Thyroid gland (tissue), 4 donors: Measurements from ENCODE around the gene FAM13B. TPM values are rescaled to one million over a fixed set of nuclear protein-coding genes. Genes with fewer than 3 reads are reported as not detected.

Experiments used
- DNase-seq, 2 donors: peaks; one replicate each; pipeline ENCODE4 v3.0.0-alpha.2; 2019
- H3K27ac ChIP-seq, 3 donors: fragments of 200-600 bp; sonication (generic); 1 replicate in 2 of 3; 2 replicates in 1 of 3; pipeline ENCODE4 v1.5.1; 2016 to 2019; ENCODE audit warnings: mild to moderate bottlenecking in 1 of 3, moderate library complexity in 1 of 3
- H3K27me3 ChIP-seq: fragments of 200-600 bp; sonication (generic); one replicate; pipeline ENCODE4 v1.5.1; 2019
- H3K36me3 ChIP-seq, 2 donors: fragments of 200-600 bp; sonication (generic); one replicate each; pipeline ENCODE4 v1.5.1; 2016 to 2019
- H3K4me1 ChIP-seq, 2 donors: fragments of 200-600 bp; sonication (generic); one replicate each; pipeline ENCODE4 v1.5.1; 2017 to 2019
- H3K4me3 ChIP-seq, 3 donors: fragments of 200-600 bp; sonication (generic); replicated peaks in 1 of 3; 1 replicate in 2 of 3; 2 replicates in 1 of 3; pipeline ENCODE4 v1.5.1; 2016; ENCODE audit warnings: mild to moderate bottlenecking in 1 of 3
- H3K9me3 ChIP-seq: fragments of 200-600 bp; sonication (generic); one replicate; pipeline ENCODE4 v1.5.1; 2017
- POLR2A ChIP-seq, 2 donors: fragments of 450-650 bp; IDR thresholded peaks; one replicate each; pipeline ENCODE4 v1.6.1; 2017; ENCODE audit warnings: antibody characterized with exemption in 2 of 2, mild to moderate bottlenecking in 2 of 2, moderate library complexity in 1 of 2
- WGBS, 2 donors: methylation state at CpG; one replicate each; pipeline ENCODE4 v1.1.5; 2017; 5-methylcytosine and 5-hydroxymethylcytosine counted together
- intact Hi-C: fragments of 100-400 bp; cut with DNase I; formaldehyde crosslinking; loops from one replicate; pipeline ENCODE4 v1.15.1; 2023
- total RNA-seq, 4 donors: library from RNA; depleted of rRNA; stranded (reverse); fragments of >200 nt; gene quantifications; one replicate each; pipeline ENCODE4 v1.2.3, GENCODE V29; 2016
- TF ChIP-seq, protein P1 (sequence below), 6 experiments: fragments of 200-600 bp in 3 of 6; fragments of 450-650 bp in 3 of 6; sonication (generic) in 3 of 6; IDR thresholded peaks; one replicate each; pipeline ENCODE4 v1.5.1; 2016 to 2019; ENCODE audit warnings: antibody characterized with exemption in 6 of 6, mild to moderate bottlenecking in 2 of 6, inconsistent platforms in 1 of 6, moderate library complexity in 1 of 6

FAM13B gene
- total RNA-seq, 4 donors from 2014 or later, result 40.1 to 72.0 (median 49.5) TPM

DNA sequence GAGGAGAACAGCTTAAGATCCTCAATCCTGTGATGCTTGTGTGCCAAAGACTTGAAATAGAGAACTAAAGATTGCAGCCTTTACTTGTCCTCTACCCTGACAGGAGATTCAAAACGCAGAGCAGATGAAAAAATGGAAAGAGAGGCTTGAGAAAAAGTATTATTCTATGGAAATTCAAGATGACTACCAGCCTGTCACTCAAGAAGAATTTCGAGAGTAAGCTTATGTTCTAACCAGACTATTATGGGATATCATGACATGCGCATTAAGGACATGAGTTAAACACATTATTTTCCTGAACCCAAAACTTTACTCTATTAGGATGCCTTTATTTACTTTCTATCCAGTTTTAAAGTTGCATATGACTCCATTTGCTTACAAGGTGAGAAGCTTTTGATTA is 97.2 kb downstream of the FAM13B start:
- no peak for DNase-seq
- H3K27me3 ChIP-seq, result no peaks in the 10 kb centered on the region
- H3K9me3 ChIP-seq, result no peaks in the 10 kb centered on the region
- no peak for TF ChIP-seq POLR2A (IDR thresholded peaks at IDR 0.05)
- TF ChIP-seq, protein P1, sequence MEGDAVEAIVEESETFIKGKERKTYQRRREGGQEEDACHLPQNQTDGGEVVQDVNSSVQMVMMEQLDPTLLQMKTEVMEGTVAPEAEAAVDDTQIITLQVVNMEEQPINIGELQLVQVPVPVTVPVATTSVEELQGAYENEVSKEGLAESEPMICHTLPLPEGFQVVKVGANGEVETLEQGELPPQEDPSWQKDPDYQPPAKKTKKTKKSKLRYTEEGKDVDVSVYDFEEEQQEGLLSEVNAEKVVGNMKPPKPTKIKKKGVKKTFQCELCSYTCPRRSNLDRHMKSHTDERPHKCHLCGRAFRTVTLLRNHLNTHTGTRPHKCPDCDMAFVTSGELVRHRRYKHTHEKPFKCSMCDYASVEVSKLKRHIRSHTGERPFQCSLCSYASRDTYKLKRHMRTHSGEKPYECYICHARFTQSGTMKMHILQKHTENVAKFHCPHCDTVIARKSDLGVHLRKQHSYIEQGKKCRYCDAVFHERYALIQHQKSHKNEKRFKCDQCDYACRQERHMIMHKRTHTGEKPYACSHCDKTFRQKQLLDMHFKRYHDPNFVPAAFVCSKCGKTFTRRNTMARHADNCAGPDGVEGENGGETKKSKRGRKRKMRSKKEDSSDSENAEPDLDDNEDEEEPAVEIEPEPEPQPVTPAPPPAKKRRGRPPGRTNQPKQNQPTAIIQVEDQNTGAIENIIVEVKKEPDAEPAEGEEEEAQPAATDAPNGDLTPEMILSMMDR (IDR thresholded peaks at IDR 0.05), result no peak
- peaks cover 12 to 23% of the 10 kb centered on the region in 2 donors for H3K36me3 ChIP-seq
- 85 to 90% methylated on average over 3 of the region's 3 CpGs for WGBS, 2 donors
- H3K4me1 ChIP-seq, result no peaks in the 10 kb centered on the region
- H3K4me3 ChIP-seq, result no peak overlapping the region
- no peak overlapping the region for H3K27ac ChIP-seq
- intact Hi-C loops, result no loop called here

DNA sequence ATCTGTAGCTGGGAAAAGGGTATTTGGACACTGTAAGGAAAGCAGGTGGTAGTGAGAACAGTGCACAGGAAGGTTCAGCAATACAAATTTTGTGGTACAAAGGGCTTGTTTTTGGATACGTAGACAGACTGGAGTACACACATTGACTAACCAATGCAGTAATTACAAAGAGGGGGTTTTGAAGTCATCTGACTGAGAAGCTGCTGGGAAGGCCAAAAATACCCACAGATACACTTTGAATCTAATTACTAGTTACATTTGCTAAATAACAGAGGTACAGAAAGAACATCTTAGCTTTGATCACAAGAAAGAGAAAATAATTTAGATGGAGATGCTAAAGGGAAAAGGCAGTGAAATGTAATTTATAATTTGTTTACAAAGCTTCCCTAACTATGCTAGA is 97.7 kb downstream of the FAM13B start:
- no peaks in the 10 kb centered on the region for H3K4me1 ChIP-seq
- H3K36me3 ChIP-seq, result peaks cover 8 to 22% of the 10 kb centered on the region in 2 donors
- WGBS, 2 donors, result 97 to 100% methylated on average over 1 of the region's 1 CpG
- no peaks in the 10 kb centered on the region for H3K27me3 ChIP-seq
- no peak for DNase-seq
- intact Hi-C loops, result no loop called here
- no peaks in the 10 kb centered on the region for H3K9me3 ChIP-seq
- H3K4me3 ChIP-seq, result no peak overlapping the region
- no peak overlapping the region for H3K27ac ChIP-seq
- no peak for TF ChIP-seq POLR2A (IDR thresholded peaks at IDR 0.05)
- TF ChIP-seq, protein P1 (IDR thresholded peaks at IDR 0.05), result no peak

DNA sequence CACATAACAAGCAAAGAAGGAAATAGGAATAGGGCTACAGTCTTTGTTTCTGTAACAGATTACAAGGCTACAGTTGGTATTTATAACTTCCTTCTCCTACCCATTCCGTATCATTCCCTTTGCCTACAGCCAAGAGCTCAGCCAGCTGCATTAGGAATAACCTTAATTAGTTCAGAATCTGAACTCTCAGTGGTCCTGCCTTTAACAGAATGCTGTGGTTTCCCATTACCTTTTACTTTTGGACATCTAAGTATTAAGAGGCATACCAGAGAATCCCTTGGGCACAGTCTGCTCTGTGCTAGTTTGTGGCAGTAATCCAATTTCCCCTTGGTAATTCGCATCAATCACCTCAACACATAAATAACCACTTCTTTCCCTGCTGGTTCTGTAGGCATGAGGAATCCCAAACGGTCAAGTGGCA is 99.4 kb downstream of the FAM13B start:
- DNase-seq, result no peak
- H3K27ac ChIP-seq, result no peak overlapping the region
- H3K4me3 ChIP-seq, result no peak overlapping the region
- H3K4me1 ChIP-seq, result no peaks in the 10 kb centered on the region
- H3K27me3 ChIP-seq, result no peaks in the 10 kb centered on the region
- TF ChIP-seq POLR2A (IDR thresholded peaks at IDR 0.05), result no peak
- TF ChIP-seq, protein P1 (IDR thresholded peaks at IDR 0.05), result no peak
- H3K9me3 ChIP-seq, result no peaks in the 10 kb centered on the region
- H3K36me3 ChIP-seq, result peaks cover 0 to 5% of the 10 kb centered on the region in 2 donors
- intact Hi-C loops, result no loop called here
- 37 to 62% methylated on average over 3 of the region's 3 CpGs for WGBS, 2 donors

DNA sequence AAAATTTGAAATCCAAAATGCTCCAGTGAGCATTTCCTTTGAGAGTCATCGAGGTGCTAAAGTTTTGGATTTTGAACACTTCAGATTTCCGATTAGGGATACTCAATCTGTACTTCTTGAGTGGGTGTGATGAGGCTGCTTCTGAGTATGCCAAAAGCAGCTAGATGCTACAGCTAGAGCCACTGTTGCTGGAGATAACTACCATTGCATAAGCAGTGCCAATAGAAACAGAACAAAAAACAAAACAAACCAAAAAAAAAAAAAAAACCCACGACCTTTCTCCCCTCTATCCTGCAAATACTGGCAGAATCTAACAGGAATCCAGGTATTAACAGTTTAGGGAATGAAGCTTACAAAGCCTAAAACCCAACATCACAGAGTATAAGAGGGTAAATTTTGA is 100.1 kb downstream of the FAM13B start:
- Histone ChIP-seq H3K27ac (no peak overlapping the region), H3K36me3 (peaks cover 0 to 4% of the 10 kb centered on the region in 2 donors), H3K9me3 (no peaks in the 10 kb centered on the region), H3K4me3 (no peak overlapping the region), H3K4me1 (no peaks in the 10 kb centered on the region), H3K27me3 (no peaks in the 10 kb centered on the region)
- DNase-seq, result no peak
- 52 to 58% methylated on average over 3 of the region's 3 CpGs for WGBS, 2 donors
- TF ChIP-seq, protein P1 (IDR thresholded peaks at IDR 0.05), result no peak
- TF ChIP-seq POLR2A (IDR thresholded peaks at IDR 0.05), result no peak
- intact Hi-C loops, result no loop called here

DNA sequence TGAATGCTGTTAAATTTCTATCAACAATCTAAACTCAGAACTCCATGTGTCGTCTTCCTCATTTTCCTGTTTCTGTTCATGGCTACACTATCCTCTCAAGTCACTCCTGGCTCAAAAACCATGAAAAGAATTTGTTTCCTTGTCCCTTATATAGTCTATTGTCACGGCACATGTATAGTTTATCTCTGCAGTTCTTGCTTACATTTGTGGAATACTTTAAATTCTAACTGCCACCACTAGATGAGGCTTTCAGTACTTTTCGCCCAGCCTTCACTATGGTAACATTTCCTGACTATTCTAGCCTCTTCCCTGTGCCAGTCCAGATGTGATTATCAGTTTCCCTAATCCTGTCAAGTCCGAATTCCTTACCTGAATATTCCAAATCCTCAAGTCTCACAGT is 109.0 kb downstream of the FAM13B start:
- Histone ChIP-seq H3K27me3 (no peaks in the 10 kb centered on the region), H3K36me3 (no peaks in the 10 kb centered on the region), H3K4me1 (no peaks in the 10 kb centered on the region), H3K4me3 (no peak overlapping the region), H3K9me3 (no peaks in the 10 kb centered on the region), H3K27ac (no peak overlapping the region)
- WGBS, 2 donors, result 54 to 62% methylated on average over 4 of the region's 4 CpGs
- intact Hi-C loops, result no loop called here
- TF ChIP-seq POLR2A (IDR thresholded peaks at IDR 0.05), result no peak
- TF ChIP-seq, protein P1 (IDR thresholded peaks at IDR 0.05), result no peak
- no peak for DNase-seq
